ENCODE measurements around the gene SULT4A1.
"Not testable (repeated sequence)": the region's sequence is repeated elsewhere in the genome, so short reads cannot be mapped to it uniquely, and the experiment has no call there.

DNA sequence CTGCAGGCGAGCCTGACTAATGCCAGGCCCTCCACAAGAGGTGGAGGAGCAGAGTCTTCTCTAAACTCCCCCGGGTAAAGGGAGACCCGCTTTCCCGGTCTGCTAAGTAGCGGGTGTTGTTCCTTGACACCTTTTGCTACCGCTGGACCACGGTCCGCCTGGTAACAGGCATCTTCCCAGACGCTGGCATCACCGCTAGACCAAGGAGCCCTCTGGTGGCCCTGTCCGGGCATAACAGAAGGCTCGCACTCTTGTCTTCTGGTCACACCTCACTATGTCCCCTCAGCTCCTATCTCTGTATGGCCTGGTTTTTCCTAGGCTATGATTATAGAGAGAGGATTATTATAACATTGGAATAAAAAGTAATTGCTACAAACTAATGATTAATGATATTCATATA lies 42.1 kb upstream of the SULT4A1 start:
- TF ChIP-seq CTCF (IDR thresholded peaks at IDR 0.05; ENCODE audit: low read length), result peak; percentile 30
- not testable (repeated sequence) for TF ChIP-seq EZH2 (optimal IDR thresholded peaks at IDR 0.05; ENCODE audit: low read depth, low read length); EZH2phosphoT487 (IDR thresholded peaks at IDR 0.05; ENCODE audit: low read length)
